Stimulated activated naive CD8-positive, alpha-beta T cell treated with anti-CD3 and anti-CD28 coated beads, Interleukin-15, Interleukin-2, amounts not matched to agents 100 U/mL and 50 U/mL, for 24 hours (primary cell): ENCODE data around the gene ARF1.
"Not testable (repeated sequence)": the region's sequence is repeated elsewhere in the genome, so short reads cannot be mapped to it uniquely, and the experiment has no call there.

Source experiments
- ATAC-seq: fragments of 150-1000 bp; cut with Tn5 transposase; one replicate; pipeline ENCODE4 v1.10.0; 2021
- DNase-seq: peaks from one replicate; pipeline ENCODE4 v3.0.0; 2021

The ARF1 gene

GRCh38 chr1:228102791-228103620 is 20.5 kb downstream of the ARF1 start, which contains the start of gene C1orf35:
C1orf35 (minus strand) TSS chr1:228103325; CDS start chr1:228103227, 98 bp downstream.
- ATAC-seq: peak; percentile 83
- DNase-seq: peak; percentile 97

- peak; percentile 4 for DNase-seq
Observed at GRCh38 chr1:228104526-228105269, 22.2 kb downstream of the ARF1 start.

GRCh38 chr1:228105270-228105995 is 22.9 kb downstream of the ARF1 start:
- ATAC-seq (no peak), DNase-seq (no peak)

More at GRCh38 chr1:228104526-228105269, 22.2 kb downstream of the ARF1 start:
- no peak for ATAC-seq

GRCh38 chr1:228105996-228106799 is 23.7 kb downstream of the ARF1 start:
- no peak for ATAC-seq
- DNase-seq: no peak

- no peak for DNase-seq
- ATAC-seq: no peak
Observed at GRCh38 chr1:228106800-228107054, 24.2 kb downstream of the ARF1 start.

- ATAC-seq (no peak), DNase-seq (no peak)
Observed at GRCh38 chr1:228107636-228108035, 25.1 kb downstream of the ARF1 start.

GRCh38 chr1:228108055-228108690 is 25.7 kb downstream of the ARF1 start:
- ATAC-seq (no peak), DNase-seq (no peak)

- DNase-seq (no peak), ATAC-seq (no peak)
Observed at GRCh38 chr1:228108742-228109072, 26.2 kb downstream of the ARF1 start.

GRCh38 chr1:228109073-228109961 is 26.8 kb downstream of the ARF1 start, which contains the start of gene MRPL55:
MRPL55 (minus strand) TSS chr1:228109299; CDS start chr1:228108260, 1,039 bp downstream.
- ATAC-seq (peak; percentile 93), DNase-seq (peak; percentile 99)

GRCh38 chr1:228109962-228110488 is 27.5 kb downstream of the ARF1 start:
- ATAC-seq: no peak
- no peak for DNase-seq

GRCh38 chr1:228110556-228110955 is 28.0 kb downstream of the ARF1 start:
- DNase-seq (no peak), ATAC-seq (no peak)

GRCh38 chr1:228111315-228111714 is 28.8 kb downstream of the ARF1 start:
- DNase-seq, ATAC-seq: not testable (repeated sequence)

GRCh38 chr1:228112167-228112566 is 29.7 kb downstream of the ARF1 start:
- ATAC-seq (no peak), DNase-seq (no peak)

GRCh38 chr1:228112617-228113016 is 30.1 kb downstream of the ARF1 start:
- no peak for ATAC-seq
- DNase-seq: no peak

GRCh38 chr1:228114827-228115226 is 32.3 kb downstream of the ARF1 start:
- no peak for ATAC-seq
- no peak for DNase-seq

- DNase-seq (no peak), ATAC-seq (no peak)
Observed at GRCh38 chr1:228117335-228117734, 34.8 kb downstream of the ARF1 start.

GRCh38 chr1:228118040-228118439 is 35.5 kb downstream of the ARF1 start:
- DNase-seq: no peak

GRCh38 chr1:228120351-228120750 is 37.8 kb downstream of the ARF1 start:
- DNase-seq (no peak), ATAC-seq (no peak)

More at GRCh38 chr1:228118040-228118439, 35.5 kb downstream of the ARF1 start:
- no peak for ATAC-seq

- ATAC-seq: peak; percentile 49
Observed at GRCh38 chr1:228120857-228121489, 38.5 kb downstream of the ARF1 start.

More at GRCh38 chr1:228120857-228121489, 38.5 kb downstream of the ARF1 start:
- no peak for DNase-seq
